H9 (cell line): ENCODE results near the gene CORO2B. TPM values are rescaled to one million over a fixed set of nuclear protein-coding genes. Genes with fewer than 3 reads are reported as not detected.

ENCODE experiments used
- DNase-seq: peaks from one replicate; pipeline ENCODE4 v3.0.0-alpha.2; 2017
- H2AFZ ChIP-seq: one replicate; pipeline ENCODE4 v1.6.1; 2013; ENCODE audit warnings: mild to moderate bottlenecking, low read length, control low read depth, moderate library complexity
- H2AK5ac ChIP-seq: 2 replicates; pipeline ENCODE4 v1.6.1; 2013; ENCODE audit warnings: low read length, control low read depth, mixed read lengths; ENCODE audit not compliant: insufficient read length
- H2BK120ac ChIP-seq: one replicate; pipeline ENCODE4 v1.6.1; 2013; ENCODE audit warnings: low read depth, mild to moderate bottlenecking, low read length, control low read depth, inconsistent platforms; ENCODE audit not compliant: poor library complexity, severe bottlenecking
- H2BK12ac ChIP-seq: 2 replicates; pipeline ENCODE4 v1.6.1; 2013; ENCODE audit warnings: low read length, control low read depth, mixed read lengths, low read depth; ENCODE audit not compliant: insufficient read length
- H2BK15ac ChIP-seq: 2 replicates; pipeline ENCODE4 v1.6.1; 2013; ENCODE audit warnings: low read depth, low read length, control low read depth
- H2BK20ac ChIP-seq: one replicate; pipeline ENCODE4 v1.6.1; 2013; ENCODE audit warnings: low read depth, mild to moderate bottlenecking, low read length, control low read depth, inconsistent platforms; ENCODE audit not compliant: poor library complexity, severe bottlenecking
- H2BK5ac ChIP-seq: 2 replicates; pipeline ENCODE4 v1.6.1; 2013; ENCODE audit warnings: low read length, control low read depth, mixed read lengths; ENCODE audit not compliant: insufficient read length
- H3K14ac ChIP-seq: 2 replicates; pipeline ENCODE4 v1.6.1; 2013; ENCODE audit warnings: low read length, control low read depth; ENCODE audit not compliant: insufficient read depth
- H3K18ac ChIP-seq: 2 replicates; pipeline ENCODE4 v1.6.1; 2013; ENCODE audit warnings: low read depth, mild to moderate bottlenecking, mixed read lengths, low read length, control low read depth; ENCODE audit not compliant: insufficient read length
- H3K23ac ChIP-seq: 2 replicates; pipeline ENCODE4 v1.6.1; 2013; ENCODE audit warnings: low read length, control low read depth, mixed read lengths, low read depth; ENCODE audit not compliant: insufficient read length
- H3K23me2 ChIP-seq: 2 replicates; pipeline ENCODE4 v1.6.1; 2013; ENCODE audit warnings: low read depth, mild to moderate bottlenecking, mixed read lengths, low read length, control low read depth; ENCODE audit not compliant: insufficient read length, poor library complexity, severe bottlenecking
- H3K27ac ChIP-seq: 2 replicates; pipeline ENCODE4 v1.5.1; 2013; ENCODE audit warnings: low read length, control low read depth, mixed read lengths, low read depth; ENCODE audit not compliant: insufficient read length
- H3K27me3 ChIP-seq: 2 replicates; pipeline ENCODE4 v1.6.1; 2013; ENCODE audit warnings: low read length, control low read depth, inconsistent platforms; ENCODE audit not compliant: insufficient read depth
- H3K4ac ChIP-seq: 2 replicates; pipeline ENCODE4 v1.6.1; 2013; ENCODE audit warnings: low read depth, mild to moderate bottlenecking, control low read depth, inconsistent platforms, low read length, moderate library complexity
- H3K4me1 ChIP-seq: 2 replicates; pipeline ENCODE4 v1.6.1; 2013; ENCODE audit warnings: low read length, control low read depth, inconsistent platforms; ENCODE audit not compliant: insufficient read depth
- H3K4me2 ChIP-seq: 2 replicates; pipeline ENCODE4 v1.6.1; 2013; ENCODE audit warnings: low read length, control low read depth, mixed read lengths; ENCODE audit not compliant: insufficient read length, insufficient read depth
- H3K56ac ChIP-seq: 2 replicates; pipeline ENCODE4 v1.6.1; 2013; ENCODE audit warnings: low read depth, mild to moderate bottlenecking, mixed read lengths, low read length, control low read depth; ENCODE audit not compliant: insufficient read length
- H3K79me1 ChIP-seq: 2 replicates; pipeline ENCODE4 v1.6.1; 2013; ENCODE audit warnings: low read depth, mild to moderate bottlenecking, moderate library complexity, low read length, control low read depth, inconsistent platforms; ENCODE audit not compliant: insufficient read depth, poor library complexity, severe bottlenecking
- H3K79me2 ChIP-seq: 2 replicates; pipeline ENCODE4 v1.6.1; 2013; ENCODE audit warnings: low read length, control low read depth, inconsistent platforms; ENCODE audit not compliant: insufficient read depth
- H3K9ac ChIP-seq: 2 replicates; pipeline ENCODE4 v1.6.1; 2013; ENCODE audit warnings: low read length, control low read depth, mixed read lengths; ENCODE audit not compliant: insufficient read length; ENCODE audit errors: extremely low read depth
- H3K9me3 ChIP-seq: one replicate; pipeline ENCODE4 v1.6.1; 2013; ENCODE audit warnings: low read depth, low read length, inconsistent platforms; ENCODE audit not compliant: control insufficient read depth
- H3T11ph ChIP-seq: one replicate; pipeline ENCODE4 v1.6.1; 2013; ENCODE audit warnings: mild to moderate bottlenecking, low read length, control low read depth, inconsistent platforms
- H4K20me1 ChIP-seq: one replicate; pipeline ENCODE4 v1.6.1; 2013; ENCODE audit not compliant: control insufficient read depth, insufficient read length, insufficient read depth
- H4K5ac ChIP-seq: 2 replicates; pipeline ENCODE4 v1.6.1; 2013; ENCODE audit warnings: low read depth, mild to moderate bottlenecking, mixed read lengths, low read length, control low read depth; ENCODE audit not compliant: insufficient read length
- H4K8ac ChIP-seq: replicated peaks from 2 replicates; pipeline ENCODE4 v1.6.1; 2013; ENCODE audit warnings: low read length, control low read depth, mixed read lengths, low read depth; ENCODE audit not compliant: insufficient read length
- H4K91ac ChIP-seq: 2 replicates; pipeline ENCODE4 v1.6.1; 2013; ENCODE audit warnings: low read depth, mild to moderate bottlenecking, moderate library complexity, mixed read lengths, low read length, control low read depth; ENCODE audit not compliant: insufficient read length
- H3K27ac Mint-ChIP-seq, 3 experiments: 2 replicates in 2 of 3; 3 replicates in 1 of 3; pipeline ENCODE4 v1.8.0; 2020 to 2021; ENCODE audit warnings: mixed read lengths in 3 of 3, mild to moderate bottlenecking in 1 of 3, moderate library complexity in 1 of 3
- H3K27me3 Mint-ChIP-seq: 2 replicates; pipeline ENCODE4 v1.8.0; 2021; ENCODE audit warnings: low read depth, mild to moderate bottlenecking, moderate library complexity, mixed read lengths
- H3K36me3 Mint-ChIP-seq, 3 experiments: 2 replicates in 2 of 3; 3 replicates in 1 of 3; pipeline ENCODE4 v1.8.0; 2020 to 2021; ENCODE audit warnings: low read depth in 3 of 3, mixed read lengths in 3 of 3; ENCODE audit not compliant: insufficient read depth in 1 of 3
- H3K4me1 Mint-ChIP-seq, 2 experiments: 2 replicates each; pipeline ENCODE4 v1.8.0; 2020; ENCODE audit warnings: mixed read lengths in 2 of 2
- H3K4me3 Mint-ChIP-seq, 2 experiments: 2 replicates in 1 of 2; 3 replicates in 1 of 2; pipeline ENCODE4 v1.8.0; 2020 to 2021; ENCODE audit warnings: mild to moderate bottlenecking in 2 of 2, mixed read lengths in 2 of 2, moderate library complexity in 1 of 2
- H3K9me3 Mint-ChIP-seq, 2 experiments: 2 replicates in 1 of 2; 3 replicates in 1 of 2; pipeline ENCODE4 v1.8.0; 2020; ENCODE audit warnings: mild to moderate bottlenecking in 2 of 2, mixed read lengths in 2 of 2, moderate library complexity in 1 of 2
- CTCF ChIP-seq: fragments of 200-600 bp; sonication (generic); conservative IDR thresholded peaks from 3 replicates; pipeline ENCODE4 v1.8.0; 2021; ENCODE audit warnings: antibody characterized with exemption, mild to moderate bottlenecking
- WGBS: extraction: QIAGEN DNeasy Blood & Tissue Kit; methylation state at CpG from one replicate; pipeline ENCODE4 v1.1.7; 2013; ENCODE audit warnings: missing lambda C conversion rate, low lambda C conversion rate, mixed read lengths; ENCODE audit not compliant: insufficient read length; ENCODE audit errors: extremely low coverage; 5-methylcytosine and 5-hydroxymethylcytosine counted together
- total RNA-seq: library from RNA; stranded (reverse); gene quantifications from 2 replicates; pipeline ENCODE4 v1.2.1, GENCODE V29; 2021

CORO2B gene
- total RNA-seq, 1 experiment from 2014 or later, result 3.1 TPM

DNA sequence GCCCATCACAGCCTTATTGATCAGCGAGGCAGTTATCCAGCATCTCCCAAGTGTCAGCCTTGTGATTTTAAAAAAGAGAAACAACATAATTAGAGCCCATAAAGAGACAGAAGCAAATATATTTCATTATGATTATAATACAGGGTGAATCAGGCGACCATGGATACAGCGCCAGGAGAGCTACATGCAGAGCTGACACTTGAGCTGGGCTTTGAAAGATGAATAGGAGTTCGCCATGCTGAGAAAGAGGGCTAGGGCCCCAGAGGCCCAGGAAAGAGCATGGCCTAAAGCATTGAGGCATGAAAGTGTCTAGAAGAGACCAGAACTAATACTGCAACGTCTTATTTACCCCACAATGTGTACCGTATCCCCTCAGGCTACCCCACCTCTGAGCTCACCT is 4.2 kb upstream of the CORO2B start:
- Mint-ChIP-seq H3K27ac (no peak overlapping the region; a peak in 1 of 7 replicates), H3K9me3 (no peaks in the 10 kb centered on the region; a peak in 1 of 5 replicates), H3K4me3 (no peak overlapping the region), H3K36me3 (no peaks in the 10 kb centered on the region), H3K27me3 (peaks cover 46% of the 10 kb centered on the region), H3K4me1 (peaks cover 65 to 72% of the 10 kb centered on the region in 2 experiments)
- Histone ChIP-seq H4K91ac (no peak overlapping the region), H2BK12ac (no peak overlapping the region), H2BK120ac (no peak overlapping the region), H3K23me2 (peaks cover 11% of the 10 kb centered on the region), H2BK20ac (no peak overlapping the region), H3K4me1 (peaks cover 19% of the 10 kb centered on the region; the same call in 1 of the 2 replicates), H3K79me1 (no peaks in the 10 kb centered on the region), H3K27me3 (peaks cover 1% of the 10 kb centered on the region), H3K14ac (no peak overlapping the region), H4K5ac (no peak overlapping the region), H3K79me2 (no peaks in the 10 kb centered on the region), H2BK15ac (no peak overlapping the region), H4K20me1 (no peaks in the 10 kb centered on the region), H3T11ph (no peak overlapping the region), H3K4me2 (no peak overlapping the region), H3K27ac (no peak overlapping the region), H2AFZ (no peak overlapping the region), H3K23ac (no peak overlapping the region), H3K4ac (no peak overlapping the region), H3K56ac (no peak overlapping the region), H3K18ac (no peak overlapping the region), H2BK5ac (no peak overlapping the region), H2AK5ac (no peak overlapping the region), H3K9me3 (no peaks in the 10 kb centered on the region), H3K9ac (no peak overlapping the region), H4K8ac (no peak overlapping the region)
- no peak for TF ChIP-seq CTCF
- no peak for DNase-seq
- no CpG with 5 or more reads among the region's 6 CpGs for WGBS
